GM12878 (cell line): ENCODE data around the gene MSH6.

Experiments
- CHD2 ChIP-seq: IDR thresholded peaks from 2 replicates; pipeline ENCODE4 v1.6.1; 2011; ENCODE audit warnings: low read depth, low read length, improper control_type of control experiment, borderline replicate concordance
- CTCF ChIP-seq, 3 experiments: IDR thresholded peaks in 2 of 3; conservative IDR thresholded peaks in 1 of 3; 2 replicates each; pipeline ENCODE4 v1.5.1; 2011; ENCODE audit warnings: low read depth in 3 of 3, low read length in 3 of 3, mild to moderate bottlenecking in 3 of 3, control low read depth in 2 of 3, moderate library complexity in 2 of 3, inconsistent platforms in 1 of 3, mixed read lengths in 1 of 3; ENCODE audit not compliant: control insufficient read depth in 2 of 3, insufficient read depth in 1 of 3; ENCODE audit errors: extremely low read depth in 1 of 3
- NFIC ChIP-seq: IDR thresholded peaks from 2 replicates; pipeline ENCODE4 v1.6.1; 2012; ENCODE audit warnings: low read depth, mild to moderate bottlenecking, inconsistent platforms, low read length, moderate library complexity
- POLR2A ChIP-seq: IDR thresholded peaks from 2 replicates; pipeline ENCODE4 v1.6.1; 2011; ENCODE audit warnings: low read depth, mild to moderate bottlenecking, low read length
- POU2F2 ChIP-seq: IDR thresholded peaks from 3 replicates; pipeline ENCODE4 v1.6.1; 2011; ENCODE audit warnings: low read depth, mild to moderate bottlenecking, low read length, borderline replicate concordance
- SUZ12 ChIP-seq: fragments of 200-600 bp; sonication (generic); IDR thresholded peaks from one replicate; pipeline ENCODE4 v1.6.1; 2018; ENCODE audit warnings: antibody characterized with exemption, mild to moderate bottlenecking; ENCODE audit not compliant: unreplicated experiment
- TCF12 ChIP-seq: IDR thresholded peaks from 2 replicates; pipeline ENCODE4 v1.6.1; 2011; ENCODE audit warnings: low read depth, mild to moderate bottlenecking, low read length
- TF ChIP-seq, protein P1 (sequence below): fragments of 450-650 bp; IDR thresholded peaks from 2 replicates; pipeline ENCODE4 v1.6.1; 2017; ENCODE audit warnings: mild to moderate bottlenecking
- TF ChIP-seq, protein P2 (sequence below): IDR thresholded peaks from 2 replicates; pipeline ENCODE4 v1.6.1; 2012; ENCODE audit warnings: mild to moderate bottlenecking, low read depth, low read length

DNA sequence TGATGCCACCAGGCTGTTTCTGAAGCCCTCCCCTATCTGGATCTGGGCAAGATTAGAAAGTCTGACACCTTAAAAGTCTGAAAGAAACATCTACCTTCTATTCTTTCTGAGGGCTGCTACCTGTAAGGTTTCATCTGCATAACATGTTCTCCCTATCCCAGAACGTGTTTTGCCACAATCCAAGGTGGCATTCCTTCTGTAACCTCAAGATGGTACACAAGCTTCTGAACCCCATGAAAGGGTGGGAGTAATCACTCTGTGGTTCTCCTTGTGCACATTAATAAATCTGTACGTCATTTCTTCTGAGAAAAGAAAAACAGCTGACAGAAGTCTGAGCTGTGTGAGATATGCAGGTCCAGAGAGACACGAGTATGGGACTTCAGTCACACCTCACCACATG lies 41.8 kb upstream of the MSH6 start:
- TF ChIP-seq CTCF (IDR thresholded peaks at IDR 0.05 in 2 of 3, conservative IDR thresholded peaks at IDR 0.05 in 1 of 3; ENCODE audit: control insufficient read depth in 2 of 3, extremely low read depth in 1 of 3, insufficient read depth in 1 of 3, low read depth in 3 of 3, low read length in 3 of 3) (no peak), CHD2 (no peak), NFIC (no peak), SUZ12 (no peak), POLR2A (no peak), TCF12 (no peak), POU2F2 (no peak)
- TF ChIP-seq, protein P1, sequence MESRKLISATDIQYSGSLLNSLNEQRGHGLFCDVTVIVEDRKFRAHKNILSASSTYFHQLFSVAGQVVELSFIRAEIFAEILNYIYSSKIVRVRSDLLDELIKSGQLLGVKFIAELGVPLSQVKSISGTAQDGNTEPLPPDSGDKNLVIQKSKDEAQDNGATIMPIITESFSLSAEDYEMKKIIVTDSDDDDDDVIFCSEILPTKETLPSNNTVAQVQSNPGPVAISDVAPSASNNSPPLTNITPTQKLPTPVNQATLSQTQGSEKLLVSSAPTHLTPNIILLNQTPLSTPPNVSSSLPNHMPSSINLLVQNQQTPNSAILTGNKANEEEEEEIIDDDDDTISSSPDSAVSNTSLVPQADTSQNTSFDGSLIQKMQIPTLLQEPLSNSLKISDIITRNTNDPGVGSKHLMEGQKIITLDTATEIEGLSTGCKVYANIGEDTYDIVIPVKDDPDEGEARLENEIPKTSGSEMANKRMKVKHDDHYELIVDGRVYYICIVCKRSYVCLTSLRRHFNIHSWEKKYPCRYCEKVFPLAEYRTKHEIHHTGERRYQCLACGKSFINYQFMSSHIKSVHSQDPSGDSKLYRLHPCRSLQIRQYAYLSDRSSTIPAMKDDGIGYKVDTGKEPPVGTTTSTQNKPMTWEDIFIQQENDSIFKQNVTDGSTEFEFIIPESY: no peak
- TF ChIP-seq, protein P2, sequence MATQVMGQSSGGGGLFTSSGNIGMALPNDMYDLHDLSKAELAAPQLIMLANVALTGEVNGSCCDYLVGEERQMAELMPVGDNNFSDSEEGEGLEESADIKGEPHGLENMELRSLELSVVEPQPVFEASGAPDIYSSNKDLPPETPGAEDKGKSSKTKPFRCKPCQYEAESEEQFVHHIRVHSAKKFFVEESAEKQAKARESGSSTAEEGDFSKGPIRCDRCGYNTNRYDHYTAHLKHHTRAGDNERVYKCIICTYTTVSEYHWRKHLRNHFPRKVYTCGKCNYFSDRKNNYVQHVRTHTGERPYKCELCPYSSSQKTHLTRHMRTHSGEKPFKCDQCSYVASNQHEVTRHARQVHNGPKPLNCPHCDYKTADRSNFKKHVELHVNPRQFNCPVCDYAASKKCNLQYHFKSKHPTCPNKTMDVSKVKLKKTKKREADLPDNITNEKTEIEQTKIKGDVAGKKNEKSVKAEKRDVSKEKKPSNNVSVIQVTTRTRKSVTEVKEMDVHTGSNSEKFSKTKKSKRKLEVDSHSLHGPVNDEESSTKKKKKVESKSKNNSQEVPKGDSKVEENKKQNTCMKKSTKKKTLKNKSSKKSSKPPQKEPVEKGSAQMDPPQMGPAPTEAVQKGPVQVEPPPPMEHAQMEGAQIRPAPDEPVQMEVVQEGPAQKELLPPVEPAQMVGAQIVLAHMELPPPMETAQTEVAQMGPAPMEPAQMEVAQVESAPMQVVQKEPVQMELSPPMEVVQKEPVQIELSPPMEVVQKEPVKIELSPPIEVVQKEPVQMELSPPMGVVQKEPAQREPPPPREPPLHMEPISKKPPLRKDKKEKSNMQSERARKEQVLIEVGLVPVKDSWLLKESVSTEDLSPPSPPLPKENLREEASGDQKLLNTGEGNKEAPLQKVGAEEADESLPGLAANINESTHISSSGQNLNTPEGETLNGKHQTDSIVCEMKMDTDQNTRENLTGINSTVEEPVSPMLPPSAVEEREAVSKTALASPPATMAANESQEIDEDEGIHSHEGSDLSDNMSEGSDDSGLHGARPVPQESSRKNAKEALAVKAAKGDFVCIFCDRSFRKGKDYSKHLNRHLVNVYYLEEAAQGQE: no peak
